Activated B cell treated with CpG ODN at 0.5 μM for 24 hours (primary cell): ENCODE data around the gene ATP5MC3. TPM values are rescaled to one million over a fixed set of nuclear protein-coding genes. Genes with fewer than 3 reads are reported as not detected.

Experiments used
- ATAC-seq: fragments of 200-7000 bp; cut with Tn5 transposase; one replicate; pipeline ENCODE4 v1.10.0; 2021; ENCODE audit warnings: low read depth, mild to moderate bottlenecking, moderate library complexity
- CTCF ChIA-PET: fragments of 350-600 bp; sonication (Branson Sonifier 250); formaldehyde crosslinking; loops from one replicate; lab custom pipeline; 2021; ENCODE audit warnings: antibody characterized with exemption; lab: Charles Lee
- POLR2A ChIA-PET: fragments of 350-600 bp; sonication (Branson Sonifier 250); formaldehyde crosslinking; loops from one replicate; lab custom pipeline; 2021; ENCODE audit warnings: antibody characterized with exemption; lab: Charles Lee
- DNase-seq: peaks from one replicate; pipeline ENCODE4 v3.0.0; 2022
- H3K27ac Mint-ChIP-seq: one replicate; pipeline ENCODE4 v1.8.0; 2020; ENCODE audit warnings: mixed read lengths
- H3K27me3 Mint-ChIP-seq: one replicate; pipeline ENCODE4 v1.8.0; 2021; ENCODE audit warnings: mixed read lengths
- H3K36me3 Mint-ChIP-seq: one replicate; pipeline ENCODE4 v1.8.0; 2021; ENCODE audit warnings: low read depth, mixed read lengths
- H3K4me1 Mint-ChIP-seq: one replicate; pipeline ENCODE4 v1.8.0; 2021; ENCODE audit warnings: mixed read lengths
- H3K4me3 Mint-ChIP-seq: one replicate; pipeline ENCODE4 v1.8.0; 2020; ENCODE audit warnings: mild to moderate bottlenecking, mixed read lengths
- H3K9me3 Mint-ChIP-seq: one replicate; pipeline ENCODE4 v1.8.0; 2020; ENCODE audit warnings: mixed read lengths
- intact Hi-C: fragments of 100-400 bp; cut with micrococcal nuclease; formaldehyde crosslinking; loops from one replicate; pipeline ENCODE4 v1.15.1; 2024
- total RNA-seq: library from RNA; stranded (reverse); gene quantifications from 2 replicates; pipeline ENCODE4 v1.2.3, GENCODE V29; 2022
- TF ChIP-seq, protein P1 (sequence below): fragments of 200-600 bp; IDR thresholded peaks from one replicate; pipeline ENCODE4 v1.8.0; 2022; ENCODE audit warnings: antibody characterized with exemption, mild to moderate bottlenecking

The ATP5MC3 gene
- total RNA-seq, 1 donor from 2014 or later = 147 TPM

DNA sequence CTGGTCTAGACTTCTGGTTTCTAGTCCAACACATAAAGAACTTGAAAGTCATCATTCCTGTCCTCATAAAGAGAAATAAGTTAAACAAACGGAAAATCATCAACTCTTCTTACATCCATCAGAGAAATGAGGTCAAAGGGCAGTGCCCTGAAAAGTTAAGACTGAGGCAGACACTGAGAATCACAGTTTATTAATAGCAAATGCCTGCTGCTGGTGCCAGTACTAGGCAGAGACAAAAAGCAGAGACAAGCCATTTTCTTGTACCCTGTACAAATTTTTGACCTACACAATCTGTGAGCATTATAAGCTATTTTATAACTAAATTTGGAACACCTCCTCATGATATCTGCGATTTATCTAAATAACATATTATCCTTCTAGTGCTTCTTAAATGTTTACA, 50.3 kb downstream of the ATP5MC3 start:
- ChIA-PET POLR2A (no interaction called here), CTCF (no interaction called here)
- Mint-ChIP-seq H3K4me1 (peaks cover under 1% of the 10 kb centered on the region), H3K27me3 (no peaks in the 10 kb centered on the region), H3K36me3 (peaks cover 75% of the 10 kb centered on the region), H3K4me3 (no peak overlapping the region), H3K9me3 (no peaks in the 10 kb centered on the region), H3K27ac (no peak overlapping the region)
- ATAC-seq (no peak), DNase-seq (no peak)
- intact Hi-C loops = no loop called here
- TF ChIP-seq, protein P1, sequence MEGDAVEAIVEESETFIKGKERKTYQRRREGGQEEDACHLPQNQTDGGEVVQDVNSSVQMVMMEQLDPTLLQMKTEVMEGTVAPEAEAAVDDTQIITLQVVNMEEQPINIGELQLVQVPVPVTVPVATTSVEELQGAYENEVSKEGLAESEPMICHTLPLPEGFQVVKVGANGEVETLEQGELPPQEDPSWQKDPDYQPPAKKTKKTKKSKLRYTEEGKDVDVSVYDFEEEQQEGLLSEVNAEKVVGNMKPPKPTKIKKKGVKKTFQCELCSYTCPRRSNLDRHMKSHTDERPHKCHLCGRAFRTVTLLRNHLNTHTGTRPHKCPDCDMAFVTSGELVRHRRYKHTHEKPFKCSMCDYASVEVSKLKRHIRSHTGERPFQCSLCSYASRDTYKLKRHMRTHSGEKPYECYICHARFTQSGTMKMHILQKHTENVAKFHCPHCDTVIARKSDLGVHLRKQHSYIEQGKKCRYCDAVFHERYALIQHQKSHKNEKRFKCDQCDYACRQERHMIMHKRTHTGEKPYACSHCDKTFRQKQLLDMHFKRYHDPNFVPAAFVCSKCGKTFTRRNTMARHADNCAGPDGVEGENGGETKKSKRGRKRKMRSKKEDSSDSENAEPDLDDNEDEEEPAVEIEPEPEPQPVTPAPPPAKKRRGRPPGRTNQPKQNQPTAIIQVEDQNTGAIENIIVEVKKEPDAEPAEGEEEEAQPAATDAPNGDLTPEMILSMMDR = no peak

DNA sequence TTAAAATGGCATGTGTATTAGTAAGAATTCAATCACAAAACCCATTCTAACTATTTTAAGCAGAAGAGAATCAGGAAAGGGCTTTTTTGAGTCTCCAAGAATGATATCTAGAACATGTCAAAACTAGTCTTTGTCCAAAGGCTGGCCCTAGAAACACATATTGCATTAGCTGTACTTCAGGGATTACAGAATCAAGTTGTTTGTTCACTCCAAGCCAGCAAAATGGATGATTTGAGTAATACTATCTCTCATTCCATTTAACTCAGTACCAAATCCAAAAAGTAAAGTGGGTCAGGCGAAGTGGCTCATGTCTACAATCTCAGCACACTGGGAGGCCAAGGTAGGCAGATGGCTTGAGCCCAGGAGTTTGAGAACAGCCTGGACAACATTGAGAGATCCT, 54.8 kb downstream of the ATP5MC3 start:
- intact Hi-C loops = no loop called here
- Mint-ChIP-seq H3K36me3 (peaks cover 60% of the 10 kb centered on the region), H3K4me1 (peaks cover 5% of the 10 kb centered on the region), H3K27me3 (no peaks in the 10 kb centered on the region), H3K4me3 (no peak overlapping the region), H3K9me3 (no peaks in the 10 kb centered on the region), H3K27ac (no peak overlapping the region)
- ChIA-PET CTCF (no interaction called here), POLR2A (no interaction called here)
- TF ChIP-seq, protein P1 = no peak
- DNase-seq (no peak), ATAC-seq (no peak)

Other genes starting within 250 kb of the ATP5MC3 start
- gene CHN1, start 176.3 kb downstream of the ATP5MC3 start, total RNA-seq = 0.61 and 0.80 TPM in 2 replicates
- gene ATF2, start 13.5 kb downstream of the ATP5MC3 start, total RNA-seq = 49.0 and 59.9 TPM in 2 replicates